Astrocyte (in vitro differentiated cells and primary cell): ENCODE results near the gene GMEB2. TPM values are rescaled to one million over a fixed set of nuclear protein-coding genes. Genes with fewer than 3 reads are reported as not detected.

ENCODE experiments used
- DNase-seq: peaks from one replicate; pipeline ENCODE4 v3.0.0-alpha.2; 2010; ENCODE audit warnings: low read depth
- FAIRE-seq: peaks from 2 replicates; lab custom pipeline; 2011; peaks lifted over from hg19 to GRCh38; lab: Jason Lieb, UNC
- H2AFZ ChIP-seq: 2 replicates; pipeline ENCODE4 v1.6.0; 2012; ENCODE audit warnings: low read depth, low read length, inconsistent platforms
- H3K27ac ChIP-seq: 2 replicates; pipeline ENCODE4 v1.5.1; 2011; ENCODE audit warnings: low read depth, low read length, inconsistent platforms
- H3K27me3 ChIP-seq: 2 replicates; pipeline ENCODE4 v1.6.0; 2011; ENCODE audit warnings: low read length, inconsistent platforms; ENCODE audit not compliant: insufficient read depth
- H3K36me3 ChIP-seq: 2 replicates; pipeline ENCODE4 v1.5.1; 2011; ENCODE audit warnings: low read length, inconsistent platforms; ENCODE audit not compliant: insufficient read depth
- H3K4me1 ChIP-seq: 2 replicates; pipeline ENCODE4 v1.5.1; 2011; ENCODE audit warnings: low read length, inconsistent platforms; ENCODE audit not compliant: insufficient read depth
- H3K4me2 ChIP-seq: 2 replicates; pipeline ENCODE4 v1.6.0; 2012; ENCODE audit warnings: low read length, inconsistent platforms
- H3K4me3 ChIP-seq: 2 replicates; pipeline ENCODE4 v1.5.1; 2011; ENCODE audit warnings: low read depth, mild to moderate bottlenecking, low read length, inconsistent platforms; ENCODE audit not compliant: insufficient read depth
- H3K79me2 ChIP-seq: 2 replicates; pipeline ENCODE4 v1.6.0; 2012; ENCODE audit warnings: mild to moderate bottlenecking, low read length, inconsistent platforms; ENCODE audit not compliant: insufficient read depth
- H3K9ac ChIP-seq: 2 replicates; pipeline ENCODE4 v1.6.0; 2012; ENCODE audit warnings: mild to moderate bottlenecking, low read length, inconsistent platforms
- H3K9me3 ChIP-seq: 2 replicates; pipeline ENCODE4 v1.5.1; 2012; ENCODE audit warnings: low read depth, mild to moderate bottlenecking, low read length, inconsistent platforms; ENCODE audit not compliant: insufficient read depth
- H4K20me1 ChIP-seq: 2 replicates; pipeline ENCODE4 v1.6.0; 2012; ENCODE audit warnings: low read length, inconsistent platforms; ENCODE audit not compliant: insufficient read depth
- H3K27ac Mint-ChIP-seq: one replicate; pipeline ENCODE4 v1.8.0; 2021; ENCODE audit warnings: mild to moderate bottlenecking, mixed read lengths; ENCODE audit not compliant: unreplicated experiment
- H3K27me3 Mint-ChIP-seq: one replicate; pipeline ENCODE4 v1.8.0; 2021; ENCODE audit warnings: low read depth, mixed read lengths; ENCODE audit not compliant: unreplicated experiment
- H3K36me3 Mint-ChIP-seq: one replicate; pipeline ENCODE4 v1.8.0; 2021; ENCODE audit warnings: low read depth, mixed read lengths; ENCODE audit not compliant: unreplicated experiment
- H3K4me1 Mint-ChIP-seq: one replicate; pipeline ENCODE4 v1.8.0; 2021; ENCODE audit warnings: low read depth, mixed read lengths; ENCODE audit not compliant: unreplicated experiment
- H3K4me3 Mint-ChIP-seq: one replicate; pipeline ENCODE4 v1.8.0; 2021; ENCODE audit warnings: mild to moderate bottlenecking, moderate library complexity, mixed read lengths; ENCODE audit not compliant: unreplicated experiment
- H3K9me3 Mint-ChIP-seq: one replicate; pipeline ENCODE4 v1.8.0; 2021; ENCODE audit warnings: mild to moderate bottlenecking, mixed read lengths; ENCODE audit not compliant: unreplicated experiment
- EZH2 ChIP-seq: IDR thresholded peaks from 2 replicates; pipeline ENCODE4 v1.6.1; 2012; ENCODE audit warnings: mild to moderate bottlenecking, low read length, inconsistent platforms; ENCODE audit not compliant: insufficient read depth
- total RNA-seq: library from RNA; stranded (reverse); gene quantifications from 2 replicates; pipeline ENCODE4 v1.2.1, GENCODE V29; 2021
- TF ChIP-seq, protein P1 (sequence below): IDR thresholded peaks from 2 replicates; pipeline ENCODE4 v1.5.1; 2011; ENCODE audit warnings: low read depth, mild to moderate bottlenecking, inconsistent platforms, low read length, moderate library complexity; ENCODE audit not compliant: insufficient read depth

GMEB2 gene
- total RNA-seq, 1 donor from 2014 or later = 11.7 TPM

DNA sequence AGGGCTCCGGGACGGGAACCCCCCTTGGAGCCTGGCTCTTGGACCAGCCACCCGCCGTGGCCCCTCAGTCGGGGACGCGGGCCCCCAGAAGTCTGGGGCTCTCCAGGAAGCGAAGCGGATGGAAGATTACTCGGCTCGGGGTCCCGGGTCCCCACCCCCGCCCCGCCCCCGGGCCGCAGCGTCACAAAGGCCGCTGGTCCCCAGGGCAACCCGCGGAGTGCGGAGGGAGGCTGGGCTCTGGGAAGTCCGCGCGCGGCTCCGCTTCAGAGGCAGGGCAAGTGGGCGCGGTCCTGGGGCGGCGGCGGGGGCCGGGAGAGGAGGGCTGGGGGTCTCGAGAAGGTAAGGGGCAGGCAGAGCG lies 73.0 kb downstream of the GMEB2 start, which contains the start of gene FNDC11:
Gene FNDC11, plus strand, starts transcription at position 227 of the 358 bp plus-strand sequence. CDS start 1,505 bp downstream, outside the sequence.
- Histone ChIP-seq H3K9me3 (no peaks in the 10 kb centered on the region), H4K20me1 (no peaks in the 10 kb centered on the region), H3K79me2 (no peaks in the 10 kb centered on the region), H3K4me2 (peak within 1 kb of the TSS; percentile 87), H3K4me3 (peak within 1 kb of the TSS; percentile 56), H3K4me1 (no peaks in the 10 kb centered on the region), H3K36me3 (no peaks in the 10 kb centered on the region), H3K9ac (peak within 1 kb of the TSS; percentile 52), H3K27me3 (no peaks in the 10 kb centered on the region), H2AFZ (peak within 1 kb of the TSS; percentile 71), H3K27ac (no peak within 1 kb of the TSS)
- FAIRE-seq (no peak), DNase-seq (no peak)
- Mint-ChIP-seq H3K27ac (peak within 1 kb of the TSS; percentile 41), H3K4me3 (peak within 1 kb of the TSS; percentile 57), H3K9me3 (no peaks in the 10 kb centered on the region), H3K4me1 (no peaks in the 10 kb centered on the region), H3K27me3 (no peaks in the 10 kb centered on the region), H3K36me3 (no peaks in the 10 kb centered on the region)
- peak; percentile 0 for TF ChIP-seq EZH2
- TF ChIP-seq, protein P1, sequence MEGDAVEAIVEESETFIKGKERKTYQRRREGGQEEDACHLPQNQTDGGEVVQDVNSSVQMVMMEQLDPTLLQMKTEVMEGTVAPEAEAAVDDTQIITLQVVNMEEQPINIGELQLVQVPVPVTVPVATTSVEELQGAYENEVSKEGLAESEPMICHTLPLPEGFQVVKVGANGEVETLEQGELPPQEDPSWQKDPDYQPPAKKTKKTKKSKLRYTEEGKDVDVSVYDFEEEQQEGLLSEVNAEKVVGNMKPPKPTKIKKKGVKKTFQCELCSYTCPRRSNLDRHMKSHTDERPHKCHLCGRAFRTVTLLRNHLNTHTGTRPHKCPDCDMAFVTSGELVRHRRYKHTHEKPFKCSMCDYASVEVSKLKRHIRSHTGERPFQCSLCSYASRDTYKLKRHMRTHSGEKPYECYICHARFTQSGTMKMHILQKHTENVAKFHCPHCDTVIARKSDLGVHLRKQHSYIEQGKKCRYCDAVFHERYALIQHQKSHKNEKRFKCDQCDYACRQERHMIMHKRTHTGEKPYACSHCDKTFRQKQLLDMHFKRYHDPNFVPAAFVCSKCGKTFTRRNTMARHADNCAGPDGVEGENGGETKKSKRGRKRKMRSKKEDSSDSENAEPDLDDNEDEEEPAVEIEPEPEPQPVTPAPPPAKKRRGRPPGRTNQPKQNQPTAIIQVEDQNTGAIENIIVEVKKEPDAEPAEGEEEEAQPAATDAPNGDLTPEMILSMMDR = no peak

DNA sequence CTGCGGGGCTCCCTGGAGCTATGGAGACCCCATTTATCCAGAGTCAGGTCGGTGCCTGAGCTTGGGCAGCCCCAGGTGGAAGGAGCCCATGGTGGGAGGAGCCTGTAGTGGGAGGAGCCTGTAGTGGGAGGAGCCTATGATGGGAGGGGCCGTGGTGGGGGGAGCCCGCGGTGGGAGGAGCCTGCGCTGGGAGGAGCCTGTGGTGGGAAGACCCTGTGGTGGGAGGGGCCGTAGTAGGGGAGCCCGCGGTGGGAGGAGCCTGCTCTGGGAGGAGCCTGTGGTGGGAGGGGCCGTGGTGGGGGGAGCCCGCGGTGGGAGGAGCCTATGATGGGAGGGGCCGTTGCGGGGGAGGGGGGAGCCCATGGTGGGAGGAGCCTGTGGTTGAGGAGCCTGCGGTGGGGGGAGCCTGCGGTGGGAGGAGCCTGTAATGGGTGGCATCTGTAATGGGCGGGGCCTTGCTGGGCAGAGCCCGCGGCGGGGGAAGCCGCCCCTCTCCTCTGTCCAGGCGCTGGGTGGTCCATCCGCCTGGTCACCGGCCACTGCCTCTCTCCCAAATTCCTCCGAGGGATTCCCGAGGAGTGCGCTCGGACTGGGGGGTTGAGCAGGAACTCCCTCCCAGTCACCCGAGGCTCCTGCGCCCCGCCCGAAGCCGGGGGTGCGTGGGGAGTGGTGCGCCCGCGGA lies 73.5 kb downstream of the GMEB2 start:
- H3K9me3 ChIP-seq = no peaks in the 10 kb centered on the region
- Mint-ChIP-seq H3K36me3 (no peaks in the 10 kb centered on the region), H3K27ac (peak overlapping the region; percentile 41), H3K9me3 (no peaks in the 10 kb centered on the region), H3K4me1 (no peaks in the 10 kb centered on the region), H3K4me3 (no peak overlapping the region), H3K27me3 (no peaks in the 10 kb centered on the region)
- no peaks in the 10 kb centered on the region for H3K36me3 ChIP-seq
- no peaks in the 10 kb centered on the region for H3K79me2 ChIP-seq
- H4K20me1 ChIP-seq = no peaks in the 10 kb centered on the region
- peak overlapping the region; percentile 56 for H3K4me3 ChIP-seq
- no peaks in the 10 kb centered on the region for H3K4me1 ChIP-seq
- no peaks in the 10 kb centered on the region for H3K27me3 ChIP-seq
- H3K9ac ChIP-seq = peak overlapping the region; percentile 52
- peak overlapping the region; percentile 87 for H3K4me2 ChIP-seq
- peak overlapping the region; percentile 71 for H2AFZ ChIP-seq
- no peak overlapping the region for H3K27ac ChIP-seq
- FAIRE-seq (no peak), DNase-seq (peak; percentile 34)
- TF ChIP-seq, protein P1 = no peak
- no peak for TF ChIP-seq EZH2
